Activated B cell treated with CpG ODN at 0.5 μM for 24 hours (primary cell): Measurements from ENCODE around the gene NT5DC3. TPM values are rescaled to one million over a fixed set of nuclear protein-coding genes. Genes with fewer than 3 reads are reported as not detected.

Source experiments
- ATAC-seq: fragments of 200-7000 bp; cut with Tn5 transposase; one replicate; pipeline ENCODE4 v1.10.0; 2021; ENCODE audit warnings: low read depth, mild to moderate bottlenecking, moderate library complexity
- CTCF ChIA-PET: fragments of 350-600 bp; sonication (Branson Sonifier 250); formaldehyde crosslinking; loops from one replicate; lab custom pipeline; 2021; ENCODE audit warnings: antibody characterized with exemption; lab: Charles Lee
- POLR2A ChIA-PET: fragments of 350-600 bp; sonication (Branson Sonifier 250); formaldehyde crosslinking; loops from one replicate; lab custom pipeline; 2021; ENCODE audit warnings: antibody characterized with exemption; lab: Charles Lee
- DNase-seq: peaks from one replicate; pipeline ENCODE4 v3.0.0; 2022
- H3K27ac Mint-ChIP-seq: one replicate; pipeline ENCODE4 v1.8.0; 2020; ENCODE audit warnings: mixed read lengths
- H3K27me3 Mint-ChIP-seq: one replicate; pipeline ENCODE4 v1.8.0; 2021; ENCODE audit warnings: mixed read lengths
- H3K36me3 Mint-ChIP-seq: one replicate; pipeline ENCODE4 v1.8.0; 2021; ENCODE audit warnings: low read depth, mixed read lengths
- H3K4me1 Mint-ChIP-seq: one replicate; pipeline ENCODE4 v1.8.0; 2021; ENCODE audit warnings: mixed read lengths
- H3K4me3 Mint-ChIP-seq: one replicate; pipeline ENCODE4 v1.8.0; 2020; ENCODE audit warnings: mild to moderate bottlenecking, mixed read lengths
- H3K9me3 Mint-ChIP-seq: one replicate; pipeline ENCODE4 v1.8.0; 2020; ENCODE audit warnings: mixed read lengths
- intact Hi-C: fragments of 100-400 bp; cut with micrococcal nuclease; formaldehyde crosslinking; loops from one replicate; pipeline ENCODE4 v1.15.1; 2024
- total RNA-seq: library from RNA; stranded (reverse); gene quantifications from 2 replicates; pipeline ENCODE4 v1.2.3, GENCODE V29; 2022
- TF ChIP-seq, protein P1 (sequence below): fragments of 200-600 bp; IDR thresholded peaks from one replicate; pipeline ENCODE4 v1.8.0; 2022; ENCODE audit warnings: antibody characterized with exemption, mild to moderate bottlenecking

Gene NT5DC3
- total RNA-seq, 1 donor from 2014 or later, result 11.6 TPM

DNA sequence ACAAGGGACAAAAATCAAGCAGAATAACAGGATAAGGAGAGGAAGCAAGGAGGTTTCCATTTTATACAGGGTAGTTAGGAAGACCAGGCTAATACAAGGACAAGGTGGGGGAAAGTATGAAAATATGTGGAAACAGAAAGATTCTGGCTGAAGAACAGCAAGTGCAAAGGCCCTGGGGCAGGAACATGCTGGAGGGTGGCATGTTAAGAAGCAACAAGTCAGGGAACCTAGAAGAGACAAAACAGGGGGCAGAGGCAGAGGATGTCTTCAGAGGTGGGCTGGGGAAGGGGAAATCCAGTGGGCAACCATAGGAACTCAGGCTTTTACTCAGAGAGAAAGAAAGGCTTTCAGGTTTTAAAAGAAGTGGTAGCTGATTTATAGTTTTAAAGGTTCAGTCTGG lies 54.8 kb downstream of the NT5DC3 start:
- POLR2A ChIA-PET, result no interaction called here
- DNase-seq (no peak), ATAC-seq (no peak)
- Mint-ChIP-seq H3K27ac (no peak overlapping the region), H3K27me3 (no peaks in the 10 kb centered on the region), H3K36me3 (peaks cover 51% of the 10 kb centered on the region), H3K4me1 (no peaks in the 10 kb centered on the region), H3K9me3 (peaks cover 3% of the 10 kb centered on the region), H3K4me3 (no peak overlapping the region)
- CTCF ChIA-PET, result no interaction called here
- TF ChIP-seq, protein P1, sequence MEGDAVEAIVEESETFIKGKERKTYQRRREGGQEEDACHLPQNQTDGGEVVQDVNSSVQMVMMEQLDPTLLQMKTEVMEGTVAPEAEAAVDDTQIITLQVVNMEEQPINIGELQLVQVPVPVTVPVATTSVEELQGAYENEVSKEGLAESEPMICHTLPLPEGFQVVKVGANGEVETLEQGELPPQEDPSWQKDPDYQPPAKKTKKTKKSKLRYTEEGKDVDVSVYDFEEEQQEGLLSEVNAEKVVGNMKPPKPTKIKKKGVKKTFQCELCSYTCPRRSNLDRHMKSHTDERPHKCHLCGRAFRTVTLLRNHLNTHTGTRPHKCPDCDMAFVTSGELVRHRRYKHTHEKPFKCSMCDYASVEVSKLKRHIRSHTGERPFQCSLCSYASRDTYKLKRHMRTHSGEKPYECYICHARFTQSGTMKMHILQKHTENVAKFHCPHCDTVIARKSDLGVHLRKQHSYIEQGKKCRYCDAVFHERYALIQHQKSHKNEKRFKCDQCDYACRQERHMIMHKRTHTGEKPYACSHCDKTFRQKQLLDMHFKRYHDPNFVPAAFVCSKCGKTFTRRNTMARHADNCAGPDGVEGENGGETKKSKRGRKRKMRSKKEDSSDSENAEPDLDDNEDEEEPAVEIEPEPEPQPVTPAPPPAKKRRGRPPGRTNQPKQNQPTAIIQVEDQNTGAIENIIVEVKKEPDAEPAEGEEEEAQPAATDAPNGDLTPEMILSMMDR, result no peak
- intact Hi-C loops, result no loop called here

DNA sequence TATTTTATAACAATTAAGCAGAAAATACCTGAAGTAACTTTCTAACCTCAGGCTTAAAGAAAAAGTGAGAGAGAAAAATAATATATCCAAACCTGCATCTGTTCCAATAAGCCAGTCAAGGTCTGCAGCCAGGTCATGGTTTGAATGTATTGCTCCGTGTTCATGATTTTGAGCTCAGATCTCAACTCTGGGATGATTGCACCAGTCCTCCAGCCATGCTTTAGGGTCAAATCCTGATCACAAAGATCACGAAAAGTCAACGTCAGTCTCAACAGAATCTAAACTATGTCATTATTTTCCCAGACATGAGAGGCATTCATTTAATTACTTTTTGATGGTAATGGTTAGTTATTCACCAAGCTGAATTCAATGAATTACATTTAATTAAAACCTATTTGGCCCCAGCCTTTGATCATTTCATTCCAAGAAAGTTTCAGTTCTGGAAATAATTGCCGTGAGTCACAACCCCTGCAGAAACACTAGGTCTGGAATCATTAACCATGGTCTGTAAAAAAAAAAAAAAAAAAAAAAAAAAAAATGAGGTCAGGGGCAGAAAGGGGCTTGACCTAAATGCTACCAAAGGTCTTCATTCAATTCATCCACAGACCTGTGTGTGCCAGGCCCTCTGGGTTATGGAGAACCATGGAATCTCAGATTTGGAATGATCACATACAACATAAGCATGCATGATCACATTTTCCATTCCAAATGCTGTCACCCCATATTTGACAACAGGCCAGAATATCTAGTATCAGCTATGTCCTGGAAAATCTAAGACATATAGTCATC lies 55.6 kb downstream of the NT5DC3 start:
- Mint-ChIP-seq H3K4me3 (no peak overlapping the region), H3K36me3 (peaks cover 50% of the 10 kb centered on the region), H3K9me3 (peaks cover 3% of the 10 kb centered on the region), H3K27ac (no peak overlapping the region), H3K27me3 (no peaks in the 10 kb centered on the region), H3K4me1 (no peaks in the 10 kb centered on the region)
- ChIA-PET CTCF (no interaction called here), POLR2A (no interaction called here)
- intact Hi-C loops, result no loop called here
- no peak for ATAC-seq
- TF ChIP-seq, protein P1, result no peak
- DNase-seq, result no peak

DNA sequence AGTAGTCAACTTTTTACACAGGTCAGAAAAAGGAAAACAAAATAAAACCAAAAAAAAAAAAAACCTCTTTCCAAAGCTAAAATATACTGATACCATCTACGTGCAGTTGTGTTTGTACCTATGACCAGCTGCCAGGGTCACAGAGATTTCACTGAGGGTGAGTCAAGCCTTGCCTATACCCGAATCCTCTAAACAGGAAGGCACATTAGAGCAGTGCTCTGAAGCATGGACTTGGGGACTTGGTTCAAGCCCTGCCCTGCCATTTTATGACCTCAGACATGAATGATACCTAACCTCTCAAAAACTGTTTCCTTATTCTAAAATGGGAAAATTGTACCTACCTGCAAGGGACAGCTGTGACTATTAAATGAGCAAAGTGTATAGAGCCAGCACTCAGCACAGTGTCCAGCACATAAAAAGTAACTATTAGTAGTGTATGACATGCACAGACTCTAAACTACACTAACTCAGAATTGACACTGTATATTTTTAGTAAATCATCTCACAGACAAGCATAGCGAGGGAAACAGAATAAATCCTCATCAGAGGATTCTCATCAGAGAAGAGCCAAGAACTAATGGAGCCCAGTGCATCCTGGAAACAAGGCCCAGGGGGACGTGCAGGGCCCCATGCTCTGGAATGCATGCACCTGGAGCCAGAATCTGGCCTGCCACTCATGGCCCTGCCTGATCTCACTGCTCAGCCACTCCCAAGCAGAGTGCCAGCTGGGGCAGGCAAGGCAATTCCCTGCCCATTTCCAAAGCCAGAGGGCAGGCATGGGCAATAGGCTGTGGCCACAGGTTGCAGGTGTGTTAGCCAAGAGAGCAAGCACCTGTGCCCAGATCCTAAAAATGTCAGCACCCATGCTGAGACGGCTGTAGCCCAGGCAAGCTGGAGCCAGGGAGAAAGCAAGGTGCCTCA lies 57.0 kb downstream of the NT5DC3 start:
- Mint-ChIP-seq H3K36me3 (peaks cover 60% of the 10 kb centered on the region), H3K9me3 (peaks cover 3% of the 10 kb centered on the region), H3K27me3 (no peaks in the 10 kb centered on the region), H3K4me1 (no peaks in the 10 kb centered on the region), H3K27ac (no peak overlapping the region), H3K4me3 (no peak overlapping the region)
- ATAC-seq, result no peak
- intact Hi-C loops, result no loop called here
- no peak for DNase-seq
- ChIA-PET POLR2A (no interaction called here), CTCF (no interaction called here)
- TF ChIP-seq, protein P1, result no peak

DNA sequence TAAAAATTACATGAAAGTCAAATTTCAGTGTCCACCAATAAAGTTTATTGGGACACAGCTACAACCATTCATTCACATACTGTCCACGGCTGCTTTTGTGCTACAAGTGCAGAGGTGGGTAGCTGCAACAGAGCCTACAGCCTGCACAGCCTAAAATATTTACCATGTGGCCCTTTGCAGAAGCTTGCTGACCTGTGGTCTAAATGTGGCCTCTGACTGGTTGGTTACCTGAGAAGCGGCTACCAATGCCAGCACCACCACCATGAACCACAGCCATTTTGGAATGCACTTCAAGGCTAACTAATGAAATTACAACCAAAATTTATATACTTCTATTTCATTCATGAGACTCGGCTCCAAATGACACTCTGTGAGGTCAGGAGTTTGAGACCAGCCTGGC lies 58.6 kb downstream of the NT5DC3 start:
- POLR2A ChIA-PET, result no interaction called here
- H3K4me1 Mint-ChIP-seq, result no peaks in the 10 kb centered on the region
- CTCF ChIA-PET, result no interaction called here
- ATAC-seq (no peak), DNase-seq (no peak)
- H3K27ac Mint-ChIP-seq, result no peak overlapping the region
- H3K4me3 Mint-ChIP-seq, result no peak overlapping the region
- peaks cover 69% of the 10 kb centered on the region for H3K36me3 Mint-ChIP-seq
- intact Hi-C loops, result no loop called here
- H3K27me3 Mint-ChIP-seq, result no peaks in the 10 kb centered on the region
- peaks cover 3% of the 10 kb centered on the region for H3K9me3 Mint-ChIP-seq
- TF ChIP-seq, protein P1, result no peak

DNA sequence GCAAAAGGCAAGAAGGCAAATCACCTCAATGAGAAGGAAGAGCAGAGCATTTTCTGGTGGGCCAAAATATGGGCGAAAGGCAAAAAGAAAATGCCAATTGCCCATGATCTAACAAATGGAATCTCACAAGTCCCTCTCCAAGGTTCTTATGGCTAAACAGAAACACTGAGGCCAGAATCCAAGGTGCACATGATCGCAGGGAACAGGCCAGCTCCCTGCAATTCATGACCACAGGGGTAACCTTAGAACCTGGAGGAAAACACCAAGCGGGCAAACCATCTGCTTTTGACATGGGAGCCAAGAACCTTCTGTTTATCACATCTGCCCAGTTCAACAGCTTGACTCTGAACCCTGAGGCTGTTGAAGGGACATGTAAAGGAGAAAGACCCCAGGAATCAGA lies 60.0 kb downstream of the NT5DC3 start:
- Mint-ChIP-seq H3K36me3 (peaks cover 77% of the 10 kb centered on the region), H3K27me3 (no peaks in the 10 kb centered on the region), H3K9me3 (no peaks in the 10 kb centered on the region), H3K4me3 (no peak overlapping the region), H3K27ac (no peak overlapping the region), H3K4me1 (no peaks in the 10 kb centered on the region)
- DNase-seq (no peak), ATAC-seq (no peak)
- intact Hi-C loops, result no loop called here
- POLR2A ChIA-PET, result no interaction called here
- CTCF ChIA-PET, result no interaction called here
- TF ChIP-seq, protein P1, result no peak
